HPDE6-E6E7 (cell line): Measurements from ENCODE around the gene SYT6.

Experiments used
- DNase-seq: peaks from one replicate; pipeline ENCODE4 v3.0.0; 2011; ENCODE audit warnings: missing footprints; ENCODE audit errors: extremely low spot score

SYT6 gene

DNA sequence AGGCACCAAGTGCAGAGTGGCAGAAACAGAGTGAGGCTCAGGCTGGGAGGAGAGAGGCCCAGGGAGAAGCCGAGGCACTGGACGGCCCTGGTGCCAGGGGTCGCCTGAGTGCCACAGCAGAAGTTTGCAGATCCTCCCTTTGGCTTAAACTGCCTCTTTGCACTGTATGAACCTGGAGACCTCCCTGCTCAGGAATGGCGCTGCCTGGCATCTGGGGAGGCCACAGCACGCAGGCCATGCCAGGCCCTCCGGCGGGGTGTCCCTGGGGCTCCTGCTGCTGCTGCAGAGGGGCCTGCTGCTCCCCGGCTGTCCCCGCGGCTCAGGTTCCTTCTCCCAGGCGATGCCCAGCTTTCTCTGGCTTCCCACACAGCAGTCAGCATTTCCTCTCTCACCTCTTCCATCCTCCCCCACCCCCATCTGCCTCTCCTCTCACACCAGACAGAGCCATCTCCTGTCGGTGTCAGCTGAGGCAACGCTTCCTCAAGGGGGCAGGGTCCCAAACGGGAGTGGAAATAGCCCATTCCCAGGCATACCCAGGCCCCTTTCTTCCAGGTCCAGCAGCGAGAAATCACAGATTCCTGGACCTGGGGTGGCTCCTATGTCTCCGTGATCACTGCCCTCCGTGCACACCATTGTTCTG is 35.2 kb downstream of the SYT6 start:
- DNase-seq: no peak

DNA sequence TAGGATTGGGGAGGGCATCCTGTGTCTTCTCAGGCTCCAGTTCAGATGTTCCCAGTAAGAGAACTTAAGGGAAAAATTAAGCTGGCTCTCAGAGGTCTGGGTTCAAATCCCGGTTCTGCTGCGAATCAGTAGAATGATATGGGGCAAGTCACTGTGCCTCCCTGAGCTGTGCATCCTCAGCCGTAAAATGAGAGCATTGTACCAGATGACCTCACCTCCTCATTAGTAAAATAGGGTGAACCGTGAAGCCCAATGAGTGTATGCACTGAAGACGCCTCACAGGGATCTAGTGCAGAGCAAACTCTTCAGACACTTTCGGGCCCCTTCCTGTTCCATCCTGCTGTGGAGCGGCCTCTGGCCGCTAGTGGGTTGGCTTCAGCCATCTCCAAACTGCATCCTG is 36.0 kb downstream of the SYT6 start:
- DNase-seq: no peak

DNA sequence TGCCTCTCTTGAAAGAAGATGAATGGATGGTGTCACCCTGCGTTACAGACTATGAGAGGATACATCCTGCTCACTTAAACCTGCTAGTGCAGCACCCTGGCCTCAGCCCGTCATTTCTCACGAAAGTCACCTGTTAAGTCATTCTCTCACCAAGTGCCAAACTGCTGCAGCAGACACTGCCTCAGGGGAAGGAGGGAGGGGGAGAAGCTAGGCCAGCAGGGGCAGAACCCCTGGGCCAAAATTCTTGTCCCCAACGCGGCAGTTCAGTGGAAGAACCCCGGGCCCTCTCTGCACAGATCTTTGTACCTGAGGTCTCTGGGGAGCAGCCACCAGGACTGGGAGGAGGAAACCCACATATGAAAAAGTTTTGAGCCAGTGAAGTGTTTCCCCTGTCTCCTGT is 37.6 kb downstream of the SYT6 start:
- DNase-seq: no peak

DNA sequence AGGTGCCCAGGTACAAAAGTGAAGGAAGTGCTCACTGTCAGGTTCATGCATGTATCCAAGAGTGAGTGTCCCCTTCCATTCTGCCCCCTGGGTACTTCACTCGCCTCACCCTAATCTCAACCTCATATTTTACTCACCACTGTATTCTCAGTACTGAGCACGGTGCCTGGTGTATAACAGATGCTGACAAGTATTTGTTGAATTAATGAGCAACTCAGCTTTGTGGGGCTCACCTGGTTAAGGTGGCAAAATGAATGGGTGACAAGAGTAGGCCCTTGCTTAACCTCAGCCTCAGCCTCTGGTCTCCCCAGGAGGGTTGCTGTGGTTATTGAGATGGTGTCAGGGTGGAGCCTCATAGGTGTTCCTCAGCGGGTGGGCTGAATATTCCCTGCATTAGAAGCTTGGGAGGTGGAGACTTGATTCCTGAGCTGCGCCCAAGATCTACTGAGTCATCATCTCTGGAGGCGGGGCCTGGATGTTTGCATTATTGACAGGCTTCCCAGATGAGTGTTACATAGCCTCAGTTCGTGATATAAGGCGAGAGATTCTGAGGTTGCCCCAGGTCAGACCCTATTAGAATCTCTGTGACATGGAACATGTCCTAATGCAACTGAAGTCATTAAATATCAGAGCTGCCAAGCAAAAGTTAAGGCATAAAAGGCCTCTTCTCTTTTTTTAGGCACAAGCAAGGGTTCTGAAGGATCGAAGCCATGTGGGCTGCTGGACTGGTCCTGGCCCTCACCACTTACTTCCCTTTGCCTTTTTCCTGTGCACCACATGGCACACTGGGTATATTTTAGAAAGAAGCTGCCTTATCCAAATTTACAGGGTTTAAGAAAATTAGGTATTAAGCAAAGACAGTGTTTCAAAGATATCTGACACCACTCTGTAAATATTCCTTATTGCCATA is 39.2 kb downstream of the SYT6 start:
- DNase-seq: peak; percentile 69

DNA sequence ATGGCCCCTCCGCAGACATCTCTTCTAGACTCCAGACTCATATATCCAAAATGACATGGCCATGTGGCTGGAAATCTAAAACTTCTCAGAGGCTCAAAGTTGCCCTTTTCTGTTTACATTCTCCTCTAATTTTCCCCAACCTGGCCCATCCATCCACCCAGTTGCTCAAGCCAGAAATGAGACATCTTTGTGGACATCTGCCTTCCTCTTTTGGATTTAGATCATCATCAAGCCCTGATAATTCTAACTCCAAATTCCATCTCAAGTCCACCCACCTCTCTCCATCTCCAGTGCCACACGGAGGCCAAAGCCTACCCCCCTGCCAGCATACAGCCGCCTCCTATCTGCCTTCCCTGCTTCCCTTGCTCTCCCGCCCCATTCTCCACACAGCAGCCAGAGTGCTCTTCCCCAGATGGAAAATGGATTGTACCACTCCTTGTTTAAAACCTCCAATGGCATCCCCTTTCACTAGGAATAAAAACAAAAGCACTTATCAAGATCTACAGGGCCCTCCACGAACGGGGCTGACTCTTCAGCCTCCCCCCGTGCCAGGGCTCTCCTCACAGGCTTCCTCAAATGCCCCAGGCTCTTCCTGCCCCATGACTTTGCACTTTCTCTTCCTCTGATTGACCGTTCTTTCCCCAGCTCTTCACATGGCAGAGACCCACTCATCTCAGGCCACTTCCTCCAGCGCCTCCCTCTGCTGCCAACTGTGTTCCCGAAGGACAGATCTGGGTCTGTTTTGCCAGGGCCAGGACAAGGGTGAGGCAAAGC is 40.1 kb downstream of the SYT6 start:
- DNase-seq: no peak

DNA sequence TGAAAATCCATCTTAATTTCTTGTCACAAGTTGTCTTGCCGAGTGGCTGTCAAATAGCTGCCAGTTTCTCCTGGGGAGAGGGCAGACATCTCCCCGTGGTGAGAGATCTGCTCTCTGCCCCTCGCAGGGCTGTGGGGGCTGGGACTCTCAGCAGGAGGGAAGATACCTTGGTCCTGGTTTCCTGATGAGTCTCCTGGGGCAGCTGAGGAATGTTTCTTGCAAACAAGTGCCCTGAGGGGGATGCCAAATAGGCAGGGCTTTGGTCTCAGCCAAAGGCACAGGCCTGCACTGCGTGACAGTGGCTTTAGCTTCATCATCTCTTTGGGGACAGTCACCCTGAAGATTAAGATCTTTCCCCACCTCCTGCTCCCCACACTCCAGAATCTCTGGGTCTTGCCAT is 40.9 kb downstream of the SYT6 start:
- DNase-seq: no peak

DNA sequence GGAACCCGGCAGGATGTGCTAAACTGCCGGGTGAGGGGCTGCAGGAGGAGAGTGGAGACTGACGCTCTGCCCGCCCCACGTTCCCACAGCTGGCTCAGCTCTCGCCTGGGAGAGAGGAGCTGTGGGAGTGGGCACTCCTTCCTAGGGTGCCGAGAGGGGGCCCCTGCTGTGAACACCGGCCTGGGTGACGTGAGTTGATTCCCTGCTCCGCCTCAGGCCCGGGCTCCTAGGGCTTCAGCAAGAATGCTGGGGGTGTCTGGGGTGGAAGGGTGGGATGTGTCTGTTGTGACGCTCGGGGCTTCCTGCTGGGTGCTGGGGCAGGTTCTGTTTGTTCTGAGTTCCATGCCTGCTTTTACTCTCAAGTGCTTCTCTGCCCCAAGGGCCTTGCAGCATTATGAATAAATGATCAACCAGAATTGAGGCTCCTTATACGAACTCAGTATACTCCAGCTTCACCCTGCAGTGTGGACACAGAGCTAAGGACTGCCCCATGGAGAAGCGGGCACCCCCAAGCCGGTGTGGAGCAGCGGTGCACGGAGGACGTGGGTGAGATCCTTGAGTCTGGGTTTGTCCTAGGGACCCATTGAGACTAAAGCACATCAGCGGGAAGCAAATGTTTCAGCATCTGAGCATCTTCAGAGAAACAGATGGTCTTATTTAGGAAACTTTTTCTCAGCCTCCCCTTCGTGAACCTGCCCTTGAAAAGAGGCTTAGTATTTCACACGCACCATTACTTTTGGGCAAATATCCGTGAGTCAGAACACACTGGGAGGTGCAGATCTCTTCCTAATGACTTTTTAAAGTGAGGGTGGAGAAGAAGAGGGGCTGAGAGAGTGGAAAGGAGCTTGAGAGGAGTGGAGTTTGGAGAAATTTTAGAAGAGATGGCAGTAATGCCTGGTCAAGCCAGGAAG is 41.7 kb downstream of the SYT6 start:
- DNase-seq: no peak

DNA sequence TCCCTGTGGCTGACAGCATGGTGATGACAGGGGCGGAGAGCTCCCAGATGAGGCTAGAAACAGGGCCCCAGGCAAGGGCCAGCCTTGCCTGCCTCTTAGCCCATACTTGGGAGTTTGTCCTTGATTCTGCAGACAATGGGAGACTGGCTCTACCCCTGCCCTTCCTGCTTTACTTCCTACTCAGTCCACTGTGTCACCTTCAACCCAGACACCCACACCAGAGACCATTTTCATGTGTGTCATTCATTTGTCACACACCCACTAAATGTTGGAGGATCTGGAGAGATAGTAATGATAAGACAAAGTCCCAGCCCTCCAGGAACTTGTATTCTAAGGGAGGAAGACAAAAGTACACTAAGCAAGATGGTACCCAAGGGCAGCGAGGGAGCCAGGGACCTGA is 43.7 kb downstream of the SYT6 start:
- no peak for DNase-seq

DNA sequence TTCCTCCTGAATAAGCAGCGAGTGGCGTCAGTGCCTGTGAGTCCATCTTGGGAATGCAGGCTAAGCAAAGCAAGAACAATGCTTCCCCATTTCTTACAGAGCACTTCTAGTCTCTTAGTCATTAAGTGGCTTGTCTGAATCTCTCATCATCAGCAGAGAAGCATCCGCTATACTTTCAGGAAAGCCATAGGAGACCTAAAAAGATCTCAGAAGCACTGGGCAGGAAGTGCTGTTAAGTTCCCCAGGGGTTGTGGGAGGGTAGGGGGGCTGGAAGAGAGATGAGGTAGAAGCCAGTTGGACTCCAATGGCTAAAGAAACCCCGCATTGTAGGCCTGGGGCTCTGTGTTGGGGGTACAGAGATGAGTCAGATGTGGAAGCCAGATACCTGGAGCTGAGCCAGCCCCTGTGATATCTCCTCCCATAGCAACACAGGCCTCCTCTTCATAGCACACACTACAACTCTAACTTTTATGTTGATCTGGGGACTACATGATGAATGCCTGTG is 44.9 kb downstream of the SYT6 start:
- no peak for DNase-seq

DNA sequence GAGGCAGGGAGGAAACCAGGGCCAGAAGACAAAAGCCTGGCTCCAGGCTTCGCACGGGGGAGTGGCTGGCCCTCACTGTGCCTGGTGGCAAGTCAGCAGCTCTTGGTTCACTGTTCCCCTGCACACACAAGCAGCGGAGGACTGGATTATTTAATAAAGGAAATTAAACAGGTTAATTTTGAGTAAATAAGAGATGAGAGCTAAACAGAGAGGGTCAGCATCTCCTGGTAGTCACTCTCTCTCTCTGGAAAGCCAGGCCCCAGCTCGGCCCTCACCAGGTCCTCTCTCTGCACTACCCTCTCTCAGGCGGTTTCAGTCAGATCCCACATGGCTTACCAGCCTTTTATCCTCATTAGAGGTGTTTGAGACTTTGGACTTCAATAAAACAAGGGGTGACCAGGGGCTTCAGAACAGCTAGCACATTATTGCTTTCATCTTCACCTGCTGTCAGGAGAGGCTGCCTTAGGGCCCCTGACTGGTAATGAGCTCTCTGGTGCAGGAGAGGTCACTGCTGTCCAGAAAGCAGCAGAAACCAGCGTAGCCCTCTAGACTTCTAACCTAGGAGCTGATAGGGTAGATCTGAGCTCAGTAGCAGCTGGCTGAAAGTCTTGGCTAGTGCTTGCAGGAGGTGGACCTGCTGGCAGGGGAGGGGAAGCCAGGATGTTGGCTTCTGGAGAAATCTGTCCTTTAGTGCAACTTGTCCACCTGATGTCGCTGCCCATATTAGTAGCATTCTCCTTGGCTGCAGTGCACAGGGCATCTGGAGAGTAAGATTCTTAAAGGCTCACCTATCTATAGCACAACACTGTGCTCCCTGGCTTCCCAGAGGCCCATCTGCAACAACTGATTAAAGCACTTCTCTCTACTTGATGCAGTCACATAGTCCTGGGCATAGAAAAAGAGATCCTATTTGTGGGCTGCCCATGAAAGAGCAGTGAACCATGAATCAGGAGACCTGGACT is 45.9 kb downstream of the SYT6 start:
- no peak for DNase-seq

DNA sequence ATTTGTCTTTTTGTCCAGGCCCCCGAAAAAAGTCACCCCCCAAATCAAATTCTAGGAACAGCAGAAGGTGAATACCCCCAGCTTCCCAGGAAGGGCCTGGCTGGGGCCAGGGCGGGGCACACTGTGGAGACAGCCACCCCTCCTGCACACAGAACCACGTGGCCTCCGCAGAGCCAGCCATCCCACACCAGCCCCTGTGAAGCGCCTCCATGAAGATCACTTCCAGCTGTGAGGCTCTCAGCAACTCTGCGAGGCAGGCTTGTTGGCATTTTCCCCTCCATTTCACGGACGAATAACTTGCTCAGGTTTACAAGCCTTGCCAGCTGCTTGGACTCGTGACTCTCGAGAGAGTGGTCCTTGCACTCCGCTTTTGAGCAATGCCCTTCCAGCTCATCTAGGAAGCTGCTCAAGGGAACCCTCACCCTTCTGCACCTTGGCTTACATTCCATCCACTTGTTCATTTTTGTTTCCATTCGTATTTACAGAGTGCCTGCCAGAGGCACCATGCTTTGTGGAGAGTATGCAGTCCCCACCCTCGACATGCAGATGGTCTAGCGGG is 48.2 kb downstream of the SYT6 start:
- no peak for DNase-seq

DNA sequence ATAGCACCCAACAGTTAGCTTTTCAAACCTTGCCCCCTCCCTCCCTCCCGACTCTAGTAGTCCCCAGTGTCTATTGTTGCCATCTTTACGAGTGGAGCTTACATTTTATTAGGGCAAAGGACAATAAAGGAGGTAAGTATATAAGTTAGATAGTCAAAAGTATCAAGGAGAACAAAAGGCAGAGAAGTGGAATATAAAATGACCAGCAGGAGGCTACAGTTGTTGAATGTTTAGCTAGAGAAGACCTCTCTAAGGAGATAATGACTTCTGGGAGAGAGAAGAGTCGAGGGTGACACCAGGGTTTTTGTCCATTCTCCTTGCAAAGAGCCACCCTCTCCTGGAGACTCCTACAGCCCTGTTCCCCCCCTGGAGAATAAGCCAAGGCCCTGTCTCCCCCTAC is 48.7 kb downstream of the SYT6 start:
- no peak for DNase-seq

DNA sequence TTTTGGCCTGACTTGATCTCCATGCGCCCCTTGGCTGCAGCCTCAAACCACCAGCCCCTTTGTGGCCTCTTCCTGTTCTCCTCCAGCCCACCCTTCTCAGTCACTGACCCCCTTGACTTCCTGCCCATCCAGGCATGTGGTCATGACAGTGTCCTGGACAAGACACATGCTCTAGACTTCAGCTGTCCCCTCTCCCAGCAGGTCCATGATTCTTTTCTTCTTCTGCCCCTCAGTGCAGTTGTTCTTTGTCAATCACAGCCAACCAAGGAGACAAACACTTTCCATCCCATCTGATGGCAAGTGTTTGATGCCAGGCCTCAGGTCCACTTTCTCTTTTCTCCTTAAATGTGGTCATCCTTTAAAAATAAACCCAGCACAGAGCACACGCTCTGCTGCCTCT is 49.7 kb downstream of the SYT6 start:
- no peak for DNase-seq

DNA sequence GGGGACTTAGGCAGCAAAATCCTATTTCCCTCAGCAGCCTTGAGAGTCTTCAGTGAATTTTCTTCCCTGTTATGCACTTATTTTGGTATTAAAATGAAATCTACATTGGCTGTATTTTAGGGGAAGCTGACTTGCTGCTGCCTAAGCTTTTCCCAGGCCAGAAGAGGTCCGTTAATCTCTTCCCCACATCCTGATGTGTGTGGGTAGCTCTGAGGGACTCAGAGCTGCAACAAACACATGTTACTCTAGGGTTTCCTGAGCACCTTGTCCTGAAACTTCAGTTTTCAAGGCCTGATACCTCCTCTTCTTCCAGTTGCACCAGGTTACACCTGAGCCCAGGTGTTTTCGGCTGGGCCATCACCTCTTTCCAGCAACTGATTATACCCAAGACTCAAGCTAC is 51.5 kb downstream of the SYT6 start:
- no peak for DNase-seq

DNA sequence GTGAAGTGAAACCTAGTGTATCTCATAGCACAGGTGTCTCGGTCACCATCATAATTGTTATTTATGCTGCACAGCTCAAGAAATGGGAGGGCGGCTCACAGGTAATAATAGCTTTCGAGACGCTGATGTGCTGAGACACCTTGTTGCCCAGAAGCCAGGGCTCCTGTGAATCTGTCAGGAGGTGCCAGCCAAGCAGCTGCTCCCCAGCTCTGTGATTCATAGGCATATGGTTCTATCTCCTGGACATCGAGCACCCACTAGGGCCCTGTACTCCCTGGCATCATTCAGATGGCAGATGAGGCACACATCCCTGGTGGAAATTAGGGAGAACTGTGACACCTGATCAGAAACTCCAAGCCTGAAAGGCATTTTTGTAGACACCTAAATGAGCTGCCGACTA is 53.5 kb downstream of the SYT6 start:
- no peak for DNase-seq

DNA sequence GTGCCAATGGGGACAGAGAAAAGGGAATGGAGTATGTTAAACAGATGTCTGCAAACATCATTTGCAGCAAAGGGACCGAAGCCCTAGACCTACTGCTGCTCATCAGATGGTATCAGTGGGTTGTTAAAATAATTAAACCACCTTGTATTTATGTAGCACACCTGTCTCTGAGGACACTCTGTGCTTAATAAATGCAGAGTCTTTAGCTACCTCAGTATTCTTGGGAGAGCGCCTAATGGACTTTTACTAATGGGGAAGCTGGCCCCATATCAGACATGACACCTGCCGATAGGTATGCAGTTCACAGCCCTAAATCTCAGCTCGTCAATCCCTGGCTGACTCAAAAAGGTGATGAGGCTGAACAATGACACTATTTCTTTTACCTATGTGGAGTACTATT is 54.4 kb downstream of the SYT6 start:
- no peak for DNase-seq

DNA sequence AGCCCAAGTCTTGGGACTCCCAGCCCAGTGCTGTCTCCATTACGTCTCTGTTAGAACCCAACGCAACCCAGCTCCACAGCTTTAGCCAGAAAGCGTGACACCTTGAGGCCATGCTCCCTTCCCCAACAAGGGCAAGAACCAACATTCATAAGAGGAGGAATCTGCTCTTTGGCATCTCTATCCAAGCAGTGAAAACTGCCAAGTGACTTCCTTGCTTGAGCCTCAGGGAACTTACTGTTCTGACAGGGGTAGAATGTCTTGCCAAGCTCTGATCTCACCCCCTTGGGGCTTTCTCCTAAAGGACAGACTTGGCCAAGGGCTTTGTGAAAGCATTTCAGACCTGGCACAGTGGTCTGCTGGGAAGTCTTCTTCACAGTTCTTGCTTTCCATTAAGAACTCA is 56.6 kb downstream of the SYT6 start:
- no peak for DNase-seq

DNA sequence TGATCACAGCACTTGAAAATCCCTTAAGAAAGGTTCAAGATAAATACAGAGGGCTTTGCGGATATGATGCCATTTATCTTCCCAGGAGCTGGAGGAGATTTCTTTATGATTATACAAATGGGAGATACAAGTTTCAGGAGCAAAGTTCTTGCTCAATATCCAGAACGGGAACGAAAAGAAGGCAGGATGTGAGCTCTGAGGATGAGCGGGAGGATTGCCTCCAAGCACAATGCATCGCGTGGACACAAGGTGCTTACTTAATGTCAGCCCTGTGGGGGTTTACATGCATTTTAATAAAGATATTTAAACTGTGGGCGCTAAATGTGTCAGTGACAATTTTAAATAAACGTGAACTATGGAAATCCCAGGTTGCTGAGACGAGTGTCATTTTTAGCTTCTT is 59.0 kb downstream of the SYT6 start:
- DNase-seq: no peak

DNA sequence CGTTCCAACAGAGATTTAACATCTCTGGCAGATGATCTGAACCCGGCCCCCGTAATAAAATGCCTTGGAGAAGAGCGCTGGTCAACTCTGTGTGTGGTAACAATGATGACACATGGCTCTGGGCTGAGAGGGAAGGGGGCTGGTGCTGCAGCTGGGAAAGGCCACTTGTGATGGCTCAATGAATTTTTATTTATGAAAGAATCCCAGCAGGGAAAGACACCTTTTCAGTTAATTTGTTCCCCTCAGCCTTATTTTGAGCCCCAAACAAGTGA is 59.4 kb downstream of the SYT6 start:
- no peak for DNase-seq
